GM12878 (cell line): ENCODE measurements around the gene ANKDD1A. TPM values are rescaled to one million over a fixed set of nuclear protein-coding genes. Genes with fewer than 3 reads are reported as not detected.

Experiments used
- ATAC-seq: fragments of 200-7000 bp; cut with Tn5 transposase; 3 replicates; pipeline ENCODE4 v1.9.1; 2020; ENCODE audit warnings: mild to moderate bottlenecking, moderate library complexity
- BruUV-seq: library from RNA; stranded (reverse); fragments of 400-500 nt; replicated peaks from 2 replicates; lab custom pipeline; 2021; lab: Mats Ljungman, UMichigan
- CTCF ChIA-PET: fragments of 300-600 bp; sonication (Branson Sonifier 250); formaldehyde crosslinking; extraction: SDS; loops from one replicate; lab custom pipeline; 2021; ENCODE audit warnings: inconsistent platforms; lab: Yijun Ruan, JAX
- POLR2A ChIA-PET: fragments of 350-600 bp; formaldehyde crosslinking; extraction: SDS; loops from one replicate; lab custom pipeline; 2021; ENCODE audit warnings: inconsistent platforms; lab: Charles Lee
- RAD21 ChIA-PET: fragments of 300-600 bp; sonication (Branson Sonifier 250); formaldehyde crosslinking; loops from one replicate; lab custom pipeline; 2023; ENCODE audit warnings: antibody characterized with exemption; ENCODE audit not compliant: unreplicated experiment; lab: Charles Lee
- SMC1A ChIA-PET: fragments of 300-600 bp; sonication (Branson Sonifier 250); formaldehyde crosslinking; loops from one replicate; lab custom pipeline; 2023; ENCODE audit not compliant: unreplicated experiment, uncharacterized antibody; lab: Charles Lee
- DNase-seq: peaks from one replicate; pipeline ENCODE4 v3.0.0-alpha.2; 2011; ENCODE audit warnings: low read depth, low spot score
- FAIRE-seq: peaks from 3 replicates; lab custom pipeline; 2011; peaks lifted over from hg19 to GRCh38; lab: Jason Lieb, UNC
- H2AFZ ChIP-seq: 2 replicates; pipeline ENCODE4 v1.6.0; 2011; ENCODE audit warnings: low read depth, low read length, control low read depth; ENCODE audit not compliant: control insufficient read depth
- H3K27ac ChIP-seq: 2 replicates; pipeline ENCODE4 v1.5.1; 2011; ENCODE audit warnings: control low read depth; ENCODE audit not compliant: control insufficient read depth, insufficient read depth
- H3K27me3 ChIP-seq, 2 experiments: replicated peaks in 1 of 2; 2 replicates each; pipeline versions ENCODE4 v1.6.0 to v1.6.1; 2011; ENCODE audit warnings: low read length in 1 of 2; ENCODE audit not compliant: control insufficient read depth in 2 of 2, insufficient read depth in 2 of 2
- H3K36me3 ChIP-seq, 2 experiments: 2 replicates each; pipeline ENCODE4 v1.5.1; 2011; ENCODE audit warnings: low read length in 1 of 2; ENCODE audit not compliant: control insufficient read depth in 2 of 2, insufficient read depth in 2 of 2
- H3K4me1 ChIP-seq: 2 replicates; pipeline ENCODE4 v1.6.1; 2011; ENCODE audit warnings: mild to moderate bottlenecking, low read length, moderate library complexity, mixed read lengths; ENCODE audit not compliant: control insufficient read depth, insufficient read depth
- H3K4me2 ChIP-seq: 2 replicates; pipeline ENCODE4 v1.6.0; 2011; ENCODE audit warnings: control low read depth; ENCODE audit not compliant: control insufficient read depth, insufficient read depth
- H3K4me3 ChIP-seq: fragments of 200-600 bp; sonication (generic); 2 replicates; pipeline ENCODE4 v1.5.1; 2016
- H3K79me2 ChIP-seq: 2 replicates; pipeline ENCODE4 v1.6.0; 2011; ENCODE audit warnings: low read length; ENCODE audit not compliant: control insufficient read depth, insufficient read depth
- H3K9ac ChIP-seq: 2 replicates; pipeline ENCODE4 v1.8.0; 2011; ENCODE audit warnings: low read length, control low read depth, mixed read lengths; ENCODE audit not compliant: control insufficient read depth, insufficient read depth
- H3K9me3 ChIP-seq: replicated peaks from 3 replicates; pipeline ENCODE4 v1.5.1; 2011; ENCODE audit warnings: mild to moderate bottlenecking, low read length; ENCODE audit not compliant: control insufficient read depth, insufficient read depth
- H4K20me1 ChIP-seq: 2 replicates; pipeline ENCODE4 v1.6.0; 2011; ENCODE audit not compliant: control insufficient read depth, insufficient read depth
- ETV6 ChIP-seq, 2 experiments: fragments of 450-650 bp in 1 of 2; IDR thresholded peaks in 1 of 2; conservative IDR thresholded peaks in 1 of 2; 2 replicates each; pipeline ENCODE4 v1.6.1; 2014; ENCODE audit warnings: antibody characterized with exemption in 1 of 2, borderline replicate concordance in 1 of 2, low read depth in 1 of 2, mild to moderate bottlenecking in 1 of 2, moderate library complexity in 1 of 2
- MXI1 ChIP-seq: fragments of 150-350 bp; IDR thresholded peaks from 2 replicates; pipeline ENCODE4 v1.6.1; 2011; ENCODE audit warnings: low read depth, mild to moderate bottlenecking, inconsistent platforms, low read length, improper control_type of control experiment
- NFIC ChIP-seq: IDR thresholded peaks from 2 replicates; pipeline ENCODE4 v1.6.1; 2012; ENCODE audit warnings: low read depth, mild to moderate bottlenecking, inconsistent platforms, low read length, moderate library complexity
- NFYA ChIP-seq: IDR thresholded peaks from 2 replicates; pipeline ENCODE4 v1.6.1; 2011; ENCODE audit warnings: low read depth, mild to moderate bottlenecking, low read length, improper control_type of control experiment, borderline replicate concordance
- PAX8 ChIP-seq: fragments of 450-650 bp; IDR thresholded peaks from 2 replicates; pipeline ENCODE4 v1.6.1; 2017; ENCODE audit warnings: mild to moderate bottlenecking, moderate library complexity
- POU2F2 ChIP-seq: IDR thresholded peaks from 3 replicates; pipeline ENCODE4 v1.6.1; 2011; ENCODE audit warnings: low read depth, mild to moderate bottlenecking, low read length, borderline replicate concordance
- RAD21 ChIP-seq: IDR thresholded peaks from 2 replicates; pipeline ENCODE4 v1.6.1; 2011; ENCODE audit warnings: mild to moderate bottlenecking, low read depth, low read length, moderate library complexity; ENCODE audit not compliant: insufficient read depth
- SIN3A ChIP-seq: IDR thresholded peaks from 2 replicates; pipeline ENCODE4 v1.6.1; 2012; ENCODE audit warnings: low read depth, low read length, improper control_type of control experiment
- SP1 ChIP-seq: IDR thresholded peaks from one replicate; pipeline ENCODE4 v1.6.1; 2011; ENCODE audit warnings: low read depth, low read length
- WGBS: methylation state at CpG from one replicate; pipeline ENCODE4 v1.1.6; 2016; ENCODE audit warnings: low lambda C conversion rate; ENCODE audit not compliant: insufficient replicate concordance, insufficient coverage; ENCODE audit errors: missing lambda C conversion rate; 5-methylcytosine and 5-hydroxymethylcytosine counted together
- in situ Hi-C: fragments of 300-500 bp; cut with MboI; formaldehyde crosslinking; loops from 9 replicates; pipeline ENCODE4 v1.14.3; 2018; ENCODE audit warnings: mixed read lengths
- intact Hi-C: fragments of 100-400 bp; cut with micrococcal nuclease; formaldehyde crosslinking; loops from one replicate; pipeline ENCODE4 v1.14.2; 2022; ENCODE audit not compliant: unreplicated experiment
- polyA plus RNA-seq, 11 experiments: library from polyadenylated mRNA; depleted of rRNA in 4 of 11; unstranded in 6 of 11; stranded (reverse) in 5 of 11; fragments of >200 nt; fragmentation: Nextera tagmentation in 4 of 11; fragmentation: Illumina TruSeq in 1 of 11; extraction: Ambion mirVana in 4 of 11; extraction: Trizol in 1 of 11; gene quantifications; 1 replicate in 1 of 11; 2 replicates in 10 of 11; pipeline versions ENCODE4 v1.2.1 to v1.2.3, GENCODE V29; 2011 to 2016; ENCODE audit warnings: inconsistent platforms in 2 of 11, missing spikeins in 2 of 11, low read depth in 1 of 11
- total RNA-seq, 4 experiments: library from RNA; depleted of rRNA in 3 of 4; stranded (reverse); fragments of >200 nt in 3 of 4; fragmentation: Illumina TruSeq in 1 of 4; extraction: Trizol in 1 of 4; gene quantifications; 2 replicates each; pipeline versions ENCODE4 v1.2.1 to v1.2.3, GENCODE V29; 2013 to 2021
- TF ChIP-seq, protein P1 (sequence below): fragments of 450-650 bp; IDR thresholded peaks from 2 replicates; pipeline ENCODE4 v1.6.1; 2017; ENCODE audit warnings: mild to moderate bottlenecking
- TF ChIP-seq, protein P2 (sequence below), 3 experiments: IDR thresholded peaks in 2 of 3; conservative IDR thresholded peaks in 1 of 3; 2 replicates each; pipeline ENCODE4 v1.5.1; 2011; ENCODE audit warnings: low read depth in 3 of 3, low read length in 3 of 3, mild to moderate bottlenecking in 3 of 3, control low read depth in 2 of 3, moderate library complexity in 2 of 3, inconsistent platforms in 1 of 3, mixed read lengths in 1 of 3; ENCODE audit not compliant: control insufficient read depth in 2 of 3, insufficient read depth in 1 of 3; ENCODE audit errors: extremely low read depth in 1 of 3
- TF ChIP-seq, protein P3 (sequence below): fragments of 150-350 bp; IDR thresholded peaks from 2 replicates; pipeline ENCODE4 v1.6.1; 2016; ENCODE audit warnings: low read depth, low read length
- TF ChIP-seq, protein P4 (sequence below): fragments of 450-650 bp; IDR thresholded peaks from 2 replicates; pipeline ENCODE4 v1.6.1; 2018; ENCODE audit warnings: mild to moderate bottlenecking, low read depth, moderate library complexity; ENCODE audit not compliant: partially characterized antibody

Gene ANKDD1A
- total and polyA plus RNA-seq, 10 of the 15 experiments (the other 5 are each of a cell fraction or from before 2014, with no cell fraction given), result 1.5 to 6.6 (median 4.1) TPM

DNA sequence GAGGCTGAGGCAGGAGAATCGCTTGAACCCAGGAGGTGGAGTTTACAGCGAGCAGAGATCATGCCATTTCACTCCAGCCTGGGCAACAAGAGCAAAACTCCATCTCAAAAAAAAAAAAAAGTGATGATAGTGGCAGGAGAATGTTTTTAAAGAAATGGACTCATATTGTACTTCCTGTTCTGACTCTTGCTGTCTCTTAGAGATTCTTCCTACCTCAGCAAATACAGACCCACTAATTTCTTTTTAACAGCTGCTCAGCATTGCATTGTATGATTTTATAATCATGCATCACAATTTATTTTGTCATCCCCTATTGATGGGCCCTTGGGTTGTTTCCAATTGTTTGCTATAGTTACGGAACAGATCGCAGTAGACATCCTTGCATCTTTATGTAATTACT is 8.8 kb upstream of the ANKDD1A start:
- FAIRE-seq (no peak), ATAC-seq (no peak), DNase-seq (no peak)
- H3K9ac ChIP-seq, result no peak overlapping the region
- 52% methylated on average over 4 of the region's 4 CpGs for whole genome bisulfite sequencing
- no peak overlapping the region for H3K27ac ChIP-seq
- H2AFZ ChIP-seq, result no peak overlapping the region
- intact Hi-C loops (no loop called here), in situ Hi-C loops (no loop called here)
- ChIA-PET POLR2A (interaction anchor here (1.2 to 1.5 kb wide), 2 partner anchors 9 to 22 kb away, joined by 3 to 8 read pairs; no protein-coding TSS in a partner anchor), CTCF (interaction anchor here (1.1 to 8.0 kb wide), 4 partner anchors 9 to 171 kb away, joined by 3 to 91 read pairs (median 38); no protein-coding TSS in a partner anchor), RAD21 (interaction anchor here (0.7 to 5.4 kb wide), 8 partner anchors 8 to 218 kb away, joined by 3 to 53 read pairs (median 4); no protein-coding TSS in a partner anchor), SMC1A (interaction anchor here (0.6 to 8.1 kb wide), 10 partner anchors 8 to 171 kb away, joined by 3 to 42 read pairs (median 4); partner anchors contain the start of gene SPG21)
- BruUV-seq, result no TSS peak
- H4K20me1 ChIP-seq, result no peaks in the 10 kb centered on the region
- H3K4me1 ChIP-seq, result peaks cover 13% of the 10 kb centered on the region
- H3K79me2 ChIP-seq, result no peaks in the 10 kb centered on the region
- peaks cover 7% of the 10 kb centered on the region; the same call in 2 of the 3 replicates for H3K9me3 ChIP-seq
- H3K27me3 ChIP-seq, result no peaks in the 10 kb centered on the region
- no peaks in the 10 kb centered on the region for H3K36me3 ChIP-seq
- no peak overlapping the region for H3K4me2 ChIP-seq
- no peak overlapping the region for H3K4me3 ChIP-seq
- TF ChIP-seq ETV6 (conservative IDR thresholded peaks at IDR 0.05 in 1 of 2, IDR thresholded peaks at IDR 0.05 in 1 of 2; ENCODE audit: borderline replicate concordance in 1 of 2, low read depth in 1 of 2), result no peak
- TF ChIP-seq NFYA, result no peak
- TF ChIP-seq, protein P1, sequence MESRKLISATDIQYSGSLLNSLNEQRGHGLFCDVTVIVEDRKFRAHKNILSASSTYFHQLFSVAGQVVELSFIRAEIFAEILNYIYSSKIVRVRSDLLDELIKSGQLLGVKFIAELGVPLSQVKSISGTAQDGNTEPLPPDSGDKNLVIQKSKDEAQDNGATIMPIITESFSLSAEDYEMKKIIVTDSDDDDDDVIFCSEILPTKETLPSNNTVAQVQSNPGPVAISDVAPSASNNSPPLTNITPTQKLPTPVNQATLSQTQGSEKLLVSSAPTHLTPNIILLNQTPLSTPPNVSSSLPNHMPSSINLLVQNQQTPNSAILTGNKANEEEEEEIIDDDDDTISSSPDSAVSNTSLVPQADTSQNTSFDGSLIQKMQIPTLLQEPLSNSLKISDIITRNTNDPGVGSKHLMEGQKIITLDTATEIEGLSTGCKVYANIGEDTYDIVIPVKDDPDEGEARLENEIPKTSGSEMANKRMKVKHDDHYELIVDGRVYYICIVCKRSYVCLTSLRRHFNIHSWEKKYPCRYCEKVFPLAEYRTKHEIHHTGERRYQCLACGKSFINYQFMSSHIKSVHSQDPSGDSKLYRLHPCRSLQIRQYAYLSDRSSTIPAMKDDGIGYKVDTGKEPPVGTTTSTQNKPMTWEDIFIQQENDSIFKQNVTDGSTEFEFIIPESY, result no peak
- TF ChIP-seq, protein P2, sequence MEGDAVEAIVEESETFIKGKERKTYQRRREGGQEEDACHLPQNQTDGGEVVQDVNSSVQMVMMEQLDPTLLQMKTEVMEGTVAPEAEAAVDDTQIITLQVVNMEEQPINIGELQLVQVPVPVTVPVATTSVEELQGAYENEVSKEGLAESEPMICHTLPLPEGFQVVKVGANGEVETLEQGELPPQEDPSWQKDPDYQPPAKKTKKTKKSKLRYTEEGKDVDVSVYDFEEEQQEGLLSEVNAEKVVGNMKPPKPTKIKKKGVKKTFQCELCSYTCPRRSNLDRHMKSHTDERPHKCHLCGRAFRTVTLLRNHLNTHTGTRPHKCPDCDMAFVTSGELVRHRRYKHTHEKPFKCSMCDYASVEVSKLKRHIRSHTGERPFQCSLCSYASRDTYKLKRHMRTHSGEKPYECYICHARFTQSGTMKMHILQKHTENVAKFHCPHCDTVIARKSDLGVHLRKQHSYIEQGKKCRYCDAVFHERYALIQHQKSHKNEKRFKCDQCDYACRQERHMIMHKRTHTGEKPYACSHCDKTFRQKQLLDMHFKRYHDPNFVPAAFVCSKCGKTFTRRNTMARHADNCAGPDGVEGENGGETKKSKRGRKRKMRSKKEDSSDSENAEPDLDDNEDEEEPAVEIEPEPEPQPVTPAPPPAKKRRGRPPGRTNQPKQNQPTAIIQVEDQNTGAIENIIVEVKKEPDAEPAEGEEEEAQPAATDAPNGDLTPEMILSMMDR (IDR thresholded peaks at IDR 0.05 in 2 of 3, conservative IDR thresholded peaks at IDR 0.05 in 1 of 3; ENCODE audit: control insufficient read depth in 2 of 3, extremely low read depth in 1 of 3, insufficient read depth in 1 of 3, low read depth in 3 of 3, low read length in 3 of 3), result no peak
- TF ChIP-seq SP1, result no peak
- no peak for TF ChIP-seq NFIC
- TF ChIP-seq PAX8, result no peak
- TF ChIP-seq MXI1, result no peak
- TF ChIP-seq, protein P3, sequence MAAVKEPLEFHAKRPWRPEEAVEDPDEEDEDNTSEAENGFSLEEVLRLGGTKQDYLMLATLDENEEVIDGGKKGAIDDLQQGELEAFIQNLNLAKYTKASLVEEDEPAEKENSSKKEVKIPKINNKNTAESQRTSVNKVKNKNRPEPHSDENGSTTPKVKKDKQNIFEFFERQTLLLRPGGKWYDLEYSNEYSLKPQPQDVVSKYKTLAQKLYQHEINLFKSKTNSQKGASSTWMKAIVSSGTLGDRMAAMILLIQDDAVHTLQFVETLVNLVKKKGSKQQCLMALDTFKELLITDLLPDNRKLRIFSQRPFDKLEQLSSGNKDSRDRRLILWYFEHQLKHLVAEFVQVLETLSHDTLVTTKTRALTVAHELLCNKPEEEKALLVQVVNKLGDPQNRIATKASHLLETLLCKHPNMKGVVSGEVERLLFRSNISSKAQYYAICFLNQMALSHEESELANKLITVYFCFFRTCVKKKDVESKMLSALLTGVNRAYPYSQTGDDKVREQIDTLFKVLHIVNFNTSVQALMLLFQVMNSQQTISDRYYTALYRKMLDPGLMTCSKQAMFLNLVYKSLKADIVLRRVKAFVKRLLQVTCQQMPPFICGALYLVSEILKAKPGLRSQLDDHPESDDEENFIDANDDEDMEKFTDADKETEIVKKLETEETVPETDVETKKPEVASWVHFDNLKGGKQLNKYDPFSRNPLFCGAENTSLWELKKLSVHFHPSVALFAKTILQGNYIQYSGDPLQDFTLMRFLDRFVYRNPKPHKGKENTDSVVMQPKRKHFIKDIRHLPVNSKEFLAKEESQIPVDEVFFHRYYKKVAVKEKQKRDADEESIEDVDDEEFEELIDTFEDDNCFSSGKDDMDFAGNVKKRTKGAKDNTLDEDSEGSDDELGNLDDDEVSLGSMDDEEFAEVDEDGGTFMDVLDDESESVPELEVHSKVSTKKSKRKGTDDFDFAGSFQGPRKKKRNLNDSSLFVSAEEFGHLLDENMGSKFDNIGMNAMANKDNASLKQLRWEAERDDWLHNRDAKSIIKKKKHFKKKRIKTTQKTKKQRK, result no peak
- TF ChIP-seq, protein P4, sequence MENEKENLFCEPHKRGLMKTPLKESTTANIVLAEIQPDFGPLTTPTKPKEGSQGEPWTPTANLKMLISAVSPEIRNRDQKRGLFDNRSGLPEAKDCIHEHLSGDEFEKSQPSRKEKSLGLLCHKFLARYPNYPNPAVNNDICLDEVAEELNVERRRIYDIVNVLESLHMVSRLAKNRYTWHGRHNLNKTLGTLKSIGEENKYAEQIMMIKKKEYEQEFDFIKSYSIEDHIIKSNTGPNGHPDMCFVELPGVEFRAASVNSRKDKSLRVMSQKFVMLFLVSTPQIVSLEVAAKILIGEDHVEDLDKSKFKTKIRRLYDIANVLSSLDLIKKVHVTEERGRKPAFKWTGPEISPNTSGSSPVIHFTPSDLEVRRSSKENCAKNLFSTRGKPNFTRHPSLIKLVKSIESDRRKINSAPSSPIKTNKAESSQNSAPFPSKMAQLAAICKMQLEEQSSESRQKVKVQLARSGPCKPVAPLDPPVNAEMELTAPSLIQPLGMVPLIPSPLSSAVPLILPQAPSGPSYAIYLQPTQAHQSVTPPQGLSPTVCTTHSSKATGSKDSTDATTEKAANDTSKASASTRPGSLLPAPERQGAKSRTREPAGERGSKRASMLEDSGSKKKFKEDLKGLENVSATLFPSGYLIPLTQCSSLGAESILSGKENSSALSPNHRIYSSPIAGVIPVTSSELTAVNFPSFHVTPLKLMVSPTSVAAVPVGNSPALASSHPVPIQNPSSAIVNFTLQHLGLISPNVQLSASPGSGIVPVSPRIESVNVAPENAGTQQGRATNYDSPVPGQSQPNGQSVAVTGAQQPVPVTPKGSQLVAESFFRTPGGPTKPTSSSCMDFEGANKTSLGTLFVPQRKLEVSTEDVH, result no peak
- no peak for TF ChIP-seq SIN3A
- TF ChIP-seq RAD21, result no peak
- no peak for TF ChIP-seq POU2F2
